Large intestine (tissue), 3 donors: ENCODE data around the gene ECHDC1. TPM values are rescaled to one million over a fixed set of nuclear protein-coding genes. Genes with fewer than 3 reads are reported as not detected.

Source experiments
- DNase-seq, 2 donors: peaks; one replicate each; pipeline versions ENCODE4 v3.0.0 to v3.0.0-alpha.2; 2013
- H3K27ac ChIP-seq: one replicate; pipeline ENCODE4 v1.5.1; 2013; ENCODE audit warnings: low read length
- H3K27me3 ChIP-seq: 2 replicates; pipeline ENCODE4 v1.6.1; 2013; ENCODE audit warnings: low read length; ENCODE audit not compliant: control insufficient read depth, insufficient read depth
- H3K36me3 ChIP-seq: 2 replicates; pipeline ENCODE4 v1.6.1; 2013; ENCODE audit warnings: low read length; ENCODE audit not compliant: control insufficient read depth, insufficient read depth
- H3K4me1 ChIP-seq: one replicate; pipeline ENCODE4 v1.6.1; 2013; ENCODE audit warnings: low read length; ENCODE audit not compliant: control insufficient read depth, insufficient read depth
- H3K4me3 ChIP-seq: one replicate; pipeline ENCODE4 v1.5.1; 2013; ENCODE audit warnings: low read length
- H3K9me3 ChIP-seq: one replicate; pipeline ENCODE4 v1.6.1; 2013; ENCODE audit warnings: mild to moderate bottlenecking, low read depth, low read length, moderate library complexity; ENCODE audit not compliant: control insufficient read depth
- WGBS: methylation state at CpG from one replicate; pipeline ENCODE4 v1.1.5; 2013; ENCODE audit warnings: low lambda C conversion rate; ENCODE audit not compliant: insufficient coverage; 5-methylcytosine and 5-hydroxymethylcytosine counted together
- polyA plus RNA-seq: library from polyadenylated mRNA; unstranded; fragments of 120-200 nt; gene quantifications from one replicate; pipeline ENCODE4 v1.2.1, GENCODE V29; 2013

Gene ECHDC1
- polyA plus RNA-seq, 1 donor = 67.3 TPM

DNA sequence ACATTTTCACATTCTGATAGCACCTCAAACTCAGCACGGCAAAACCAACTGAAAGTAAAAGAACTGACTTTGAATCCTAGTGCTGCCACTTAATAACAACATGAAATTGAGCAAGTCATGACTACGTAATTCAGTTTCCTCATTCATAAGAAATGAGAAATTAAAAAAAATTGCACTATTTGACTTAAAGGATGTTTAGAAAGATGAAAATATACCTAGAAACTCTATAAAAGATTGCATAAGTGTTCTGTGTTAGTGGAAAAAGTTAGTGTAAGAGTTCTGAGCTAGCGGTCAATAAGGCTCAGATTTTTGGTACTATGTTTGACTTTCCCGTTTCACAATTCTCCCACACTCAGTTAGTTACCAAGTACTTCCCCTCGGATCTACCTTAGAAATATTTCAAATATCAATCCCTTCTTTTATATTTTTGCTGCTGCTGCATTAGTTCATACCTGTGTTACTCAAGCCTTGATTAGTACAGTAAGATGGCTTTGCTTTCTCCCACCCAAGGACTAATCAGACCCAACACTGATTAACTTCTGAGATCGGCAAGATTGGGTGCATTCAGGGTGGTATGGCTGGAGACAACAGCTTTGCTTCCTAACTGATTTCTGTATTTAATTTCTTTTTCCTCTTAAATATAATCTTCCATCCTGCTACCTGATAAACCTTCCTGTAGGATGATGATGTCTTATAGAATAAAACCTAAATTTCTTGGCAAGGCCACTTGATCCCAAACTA is 25.9 kb downstream of the ECHDC1 start:
- H3K27ac ChIP-seq = no peak overlapping the region
- no peaks in the 10 kb centered on the region for H3K9me3 ChIP-seq
- H3K4me3 ChIP-seq = no peak overlapping the region
- no peak for DNase-seq
- peaks cover 20% of the 10 kb centered on the region for H3K36me3 ChIP-seq
- no peaks in the 10 kb centered on the region for H3K27me3 ChIP-seq
- no peaks in the 10 kb centered on the region for H3K4me1 ChIP-seq
- WGBS = 62% methylated on average over 4 of the region's 6 CpGs

DNA sequence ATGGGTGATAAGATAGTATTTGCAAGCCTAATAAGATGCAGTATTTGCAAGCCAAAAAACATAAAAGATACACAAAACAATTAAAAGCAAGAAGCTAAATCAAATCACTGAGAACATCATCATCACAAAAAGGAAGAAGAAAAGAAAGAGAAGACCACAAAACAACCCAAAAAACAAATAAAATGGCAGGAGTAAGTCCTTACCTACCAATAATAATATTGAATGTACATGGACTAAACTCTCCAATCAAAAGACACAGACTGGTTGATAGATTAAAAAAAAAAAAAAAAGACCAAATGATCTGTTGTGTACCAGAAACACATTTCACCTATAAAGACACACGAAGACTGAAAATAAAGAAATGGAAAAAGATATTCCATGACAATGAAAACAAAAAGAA is 37.7 kb downstream of the ECHDC1 start:
- Histone ChIP-seq H3K27ac (no peak overlapping the region), H3K4me1 (no peaks in the 10 kb centered on the region), H3K27me3 (no peaks in the 10 kb centered on the region), H3K4me3 (no peak overlapping the region), H3K36me3 (peaks cover 6% of the 10 kb centered on the region), H3K9me3 (peaks cover 7% of the 10 kb centered on the region)
- DNase-seq = no peak
- 100% methylated on average over 1 of the region's 1 CpG for WGBS

DNA sequence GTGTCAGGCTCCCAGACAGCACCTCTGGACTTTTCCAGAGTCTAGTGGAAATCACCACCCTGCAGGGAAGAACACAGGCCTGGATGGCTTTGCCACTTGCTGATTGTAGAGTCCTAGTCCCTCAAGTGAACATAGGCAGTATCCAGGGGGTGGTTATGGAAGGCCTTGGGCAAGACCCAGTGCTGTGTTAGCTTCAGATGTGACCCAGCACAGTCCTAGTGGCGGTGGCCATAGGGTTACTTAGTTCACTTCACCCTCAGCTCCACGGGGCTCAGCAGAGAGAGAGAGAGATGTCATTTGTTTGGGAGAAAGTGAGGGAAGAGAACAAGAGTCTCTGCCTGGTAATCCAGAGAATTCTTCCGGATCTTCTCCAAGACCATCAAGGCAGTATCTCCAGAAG is 39.5 kb downstream of the ECHDC1 start:
- peaks cover 5% of the 10 kb centered on the region for H3K36me3 ChIP-seq

DNA sequence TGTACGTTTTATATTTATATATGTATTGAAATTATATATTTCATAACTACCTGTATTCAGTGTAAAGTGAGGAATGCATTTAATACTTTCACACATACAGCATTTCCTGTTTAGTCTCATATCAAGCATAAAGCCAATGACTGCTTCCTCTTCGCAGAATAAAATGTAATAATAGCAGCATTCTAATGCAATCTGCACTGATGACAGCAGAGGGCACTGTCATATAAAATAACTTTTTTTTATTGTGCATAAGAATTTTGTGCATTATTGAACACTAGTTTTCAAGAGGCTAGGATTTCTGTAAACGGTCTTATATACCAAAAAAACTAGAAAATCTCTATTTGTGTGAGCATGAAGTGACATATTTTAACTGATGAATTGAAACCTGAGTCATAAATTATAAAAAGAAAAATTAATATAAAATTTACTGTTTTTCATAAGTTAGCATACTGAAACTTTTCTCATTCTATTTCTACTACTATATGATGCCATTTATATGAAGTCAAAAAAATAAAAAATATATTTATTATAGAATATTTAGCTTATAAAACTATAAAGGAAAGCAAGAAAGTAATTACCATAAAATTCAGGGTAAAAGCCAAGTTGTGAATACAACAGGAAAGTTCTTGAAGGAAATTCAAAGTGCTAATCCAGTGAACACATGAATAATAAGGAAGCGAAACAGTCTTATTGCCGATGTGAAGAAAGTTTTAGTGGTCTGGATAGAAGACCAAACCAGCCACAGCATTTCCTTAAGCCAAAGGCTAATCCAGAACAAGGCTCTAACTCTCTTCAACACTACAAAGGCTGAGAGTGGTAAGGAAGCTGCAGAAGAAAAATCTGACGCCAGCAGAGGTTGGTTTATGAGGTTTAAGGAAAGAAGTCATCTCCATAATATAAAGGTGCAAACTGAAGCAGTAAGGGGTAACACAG is 40.4 kb downstream of the ECHDC1 start:
- Histone ChIP-seq H3K4me3 (no peak overlapping the region), H3K36me3 (peaks cover 5% of the 10 kb centered on the region), H3K27me3 (no peaks in the 10 kb centered on the region), H3K4me1 (no peaks in the 10 kb centered on the region), H3K9me3 (peaks cover 2% of the 10 kb centered on the region), H3K27ac (no peak overlapping the region)
- DNase-seq = peak in 1 of 2 donors; percentile 33
- 70% methylated on average over 3 of the region's 6 CpGs for WGBS

More for the DNA sequence above, 39.5 kb downstream of the ECHDC1 start:
- Histone ChIP-seq H3K27ac (no peak overlapping the region), H3K9me3 (peaks cover 7% of the 10 kb centered on the region), H3K27me3 (no peaks in the 10 kb centered on the region), H3K4me1 (no peaks in the 10 kb centered on the region), H3K4me3 (no peak overlapping the region)
- no peak for DNase-seq
- WGBS = no CpG with 5 or more reads among the region's 3 CpGs

DNA sequence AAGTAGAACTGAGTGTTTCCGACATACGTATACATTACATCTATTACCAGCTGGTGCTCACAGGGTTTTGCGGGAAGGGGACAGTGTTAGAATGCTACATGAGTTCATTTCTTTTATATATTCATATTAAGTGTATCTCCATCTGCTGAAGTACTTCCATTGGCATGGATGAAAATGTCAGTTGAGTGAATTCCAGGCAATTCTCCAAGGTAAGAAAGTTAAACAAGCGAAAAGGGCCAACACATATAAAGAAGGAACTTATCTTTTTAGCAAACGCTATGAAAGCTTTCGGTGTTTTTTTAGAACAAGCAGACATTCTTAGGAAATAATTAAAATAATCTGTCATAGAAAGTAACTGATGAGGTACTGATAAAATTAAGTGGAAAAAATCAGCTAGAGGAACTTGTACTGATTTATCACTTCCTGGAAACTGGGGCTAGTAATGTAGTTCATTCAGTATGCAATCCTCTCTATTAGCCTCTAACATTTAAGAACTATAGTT is 42.2 kb downstream of the ECHDC1 start:
- Histone ChIP-seq H3K4me3 (no peak overlapping the region), H3K9me3 (peaks cover 2% of the 10 kb centered on the region), H3K27me3 (no peaks in the 10 kb centered on the region), H3K27ac (no peak overlapping the region), H3K36me3 (peaks cover 7% of the 10 kb centered on the region), H3K4me1 (no peaks in the 10 kb centered on the region)
- 86% methylated on average over 2 of the region's 6 CpGs for WGBS
- no peak for DNase-seq

DNA sequence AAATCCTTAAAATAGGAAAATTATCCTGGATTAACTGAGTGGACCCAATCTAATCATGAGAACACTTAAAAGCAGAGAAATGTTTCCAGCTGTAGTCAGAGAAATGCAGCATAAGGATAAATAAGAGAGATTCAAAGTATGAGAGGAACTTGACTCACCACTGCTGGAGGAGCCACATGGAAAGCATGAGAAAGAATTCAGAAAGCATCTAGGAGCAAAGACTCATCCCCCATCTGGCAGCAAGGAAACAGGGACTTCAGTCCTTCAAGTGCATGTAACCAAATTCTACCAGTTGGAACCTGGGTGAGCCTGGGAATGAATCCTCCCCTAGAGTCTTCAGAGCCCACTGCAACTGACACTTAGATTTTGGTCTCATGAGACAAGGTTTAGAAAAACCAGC is 43.0 kb downstream of the ECHDC1 start:
- peak in 1 of 2 donors; percentile 7 for DNase-seq
- no peak overlapping the region for H3K4me3 ChIP-seq
- H3K4me1 ChIP-seq = no peaks in the 10 kb centered on the region
- no peaks in the 10 kb centered on the region for H3K27me3 ChIP-seq
- H3K27ac ChIP-seq = no peak overlapping the region
- peaks cover 5% of the 10 kb centered on the region for H3K36me3 ChIP-seq
- no peaks in the 10 kb centered on the region for H3K9me3 ChIP-seq

DNA sequence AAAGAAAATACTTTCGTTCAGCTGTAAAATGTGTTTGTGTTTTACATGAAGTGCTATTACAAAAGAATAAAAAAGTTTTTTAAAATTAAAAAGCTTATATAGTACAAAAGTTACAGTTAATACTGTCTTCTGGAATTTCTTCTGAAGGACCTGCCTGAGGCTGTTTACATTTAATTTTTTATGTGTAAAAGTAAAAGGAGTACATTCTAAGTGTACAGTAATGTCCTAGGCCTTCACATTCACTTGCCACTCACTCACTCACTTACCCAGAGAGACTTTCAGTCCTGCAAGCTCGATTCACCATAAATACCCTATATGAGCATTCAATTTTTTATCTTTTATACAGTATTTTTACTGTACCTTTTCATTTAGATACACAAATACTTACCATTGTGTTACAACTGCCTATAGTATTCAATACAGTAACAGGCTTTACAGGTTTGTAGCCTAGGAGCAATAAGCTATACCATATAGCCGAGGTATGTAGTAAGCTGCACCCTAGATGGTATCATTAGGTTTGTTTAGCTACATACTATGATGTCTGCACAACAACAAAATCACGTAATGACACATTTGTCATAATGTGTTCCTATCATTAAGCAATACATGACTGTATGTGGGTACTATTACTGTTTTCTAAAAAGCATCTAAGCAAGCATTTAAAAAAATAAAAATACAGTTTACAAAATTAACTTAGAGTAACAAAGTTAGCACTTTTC is 43.7 kb downstream of the ECHDC1 start:
- Histone ChIP-seq H3K27me3 (no peaks in the 10 kb centered on the region), H3K4me3 (no peak overlapping the region), H3K36me3 (peaks cover 5% of the 10 kb centered on the region), H3K9me3 (no peaks in the 10 kb centered on the region), H3K4me1 (no peaks in the 10 kb centered on the region), H3K27ac (no peak overlapping the region)
- no peak for DNase-seq
- WGBS = 88% methylated on average over 3 of the region's 4 CpGs

DNA sequence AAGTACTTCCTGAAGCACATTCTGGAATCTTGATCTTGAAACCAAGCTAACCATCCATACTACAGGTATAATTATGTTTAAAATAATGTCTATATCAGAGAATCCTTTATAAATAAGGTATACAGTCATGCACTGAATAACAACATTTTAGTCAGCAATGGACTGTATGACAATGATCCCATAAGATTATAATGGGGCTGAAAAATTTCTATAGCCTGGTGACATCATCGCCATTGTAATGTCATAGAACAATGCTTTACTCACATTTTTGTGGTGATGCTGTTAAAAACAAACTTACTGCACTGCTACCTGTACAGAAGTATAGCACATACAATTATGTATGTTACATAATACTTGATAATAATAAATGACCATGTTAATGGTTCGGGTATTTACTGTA is 44.9 kb downstream of the ECHDC1 start:
- no peak overlapping the region for H3K4me3 ChIP-seq
- H3K9me3 ChIP-seq = no peaks in the 10 kb centered on the region
- no peak for DNase-seq
- peaks cover 5% of the 10 kb centered on the region for H3K36me3 ChIP-seq
- 0% methylated on average over 1 of the region's 2 CpGs for WGBS
- H3K27me3 ChIP-seq = no peaks in the 10 kb centered on the region
- no peak overlapping the region for H3K27ac ChIP-seq
- no peaks in the 10 kb centered on the region for H3K4me1 ChIP-seq

DNA sequence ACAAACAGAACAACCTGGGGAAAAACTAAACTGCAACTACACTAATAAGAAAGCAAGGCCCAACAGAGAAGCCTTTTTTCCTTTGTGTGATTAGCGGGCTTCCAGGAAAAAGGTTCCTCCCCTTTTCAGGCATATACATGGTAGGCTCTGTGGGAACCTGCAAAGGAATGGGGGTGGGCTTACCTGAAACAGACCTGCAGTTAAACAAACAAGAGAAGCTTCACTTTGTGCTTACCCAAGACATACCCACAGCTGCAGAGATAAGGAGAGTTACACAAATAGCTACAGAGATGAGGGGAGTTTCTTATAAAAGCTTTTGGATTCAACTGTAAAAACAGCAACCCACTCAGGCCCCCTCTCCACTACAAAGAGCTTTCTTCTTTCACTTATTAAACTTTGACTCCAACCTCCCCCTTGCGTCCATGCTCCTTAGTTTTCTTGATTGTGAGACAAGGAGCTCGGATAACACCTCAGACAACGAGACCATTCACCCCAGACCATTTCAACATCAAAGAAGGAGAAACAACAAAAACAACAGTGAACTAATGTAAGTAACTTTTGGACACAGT is 45.8 kb downstream of the ECHDC1 start:
- DNase-seq = no peak
- H3K36me3 ChIP-seq = peaks cover 5% of the 10 kb centered on the region
- H3K4me1 ChIP-seq = no peaks in the 10 kb centered on the region
- H3K27ac ChIP-seq = no peak overlapping the region
- whole genome bisulfite sequencing = 93% methylated on average over 2 of the region's 4 CpGs
- no peak overlapping the region for H3K4me3 ChIP-seq
- no peaks in the 10 kb centered on the region for H3K9me3 ChIP-seq
- no peaks in the 10 kb centered on the region for H3K27me3 ChIP-seq

DNA sequence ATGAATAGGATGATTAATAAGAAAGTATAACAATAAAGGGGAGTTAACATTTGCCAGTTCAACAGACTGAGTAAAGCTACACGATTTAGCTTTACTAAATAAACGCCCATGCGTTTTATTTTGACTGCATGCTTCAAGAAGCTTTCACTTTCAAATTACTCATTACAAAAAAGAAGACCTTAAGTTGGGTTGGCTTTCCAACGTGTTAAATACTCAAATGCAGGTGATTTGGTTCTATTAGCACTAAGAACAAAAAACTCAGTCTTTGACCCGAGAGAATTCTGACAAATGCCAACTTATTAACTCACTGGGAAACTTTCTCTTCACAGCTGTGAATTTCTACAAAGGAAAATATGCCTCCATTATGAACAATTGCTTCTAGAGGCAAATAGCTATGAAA is 51.9 kb downstream of the ECHDC1 start:
- peaks cover 16% of the 10 kb centered on the region for H3K36me3 ChIP-seq
- H3K9me3 ChIP-seq = no peaks in the 10 kb centered on the region
- 78% methylated on average over 4 of the region's 5 CpGs for WGBS
- H3K4me1 ChIP-seq = no peaks in the 10 kb centered on the region
- no peak overlapping the region for H3K4me3 ChIP-seq
- no peak overlapping the region for H3K27ac ChIP-seq
- no peak for DNase-seq
- H3K27me3 ChIP-seq = no peaks in the 10 kb centered on the region
